Measurements from ENCODE around the gene CHIT1.

The CHIT1 gene

DNA sequence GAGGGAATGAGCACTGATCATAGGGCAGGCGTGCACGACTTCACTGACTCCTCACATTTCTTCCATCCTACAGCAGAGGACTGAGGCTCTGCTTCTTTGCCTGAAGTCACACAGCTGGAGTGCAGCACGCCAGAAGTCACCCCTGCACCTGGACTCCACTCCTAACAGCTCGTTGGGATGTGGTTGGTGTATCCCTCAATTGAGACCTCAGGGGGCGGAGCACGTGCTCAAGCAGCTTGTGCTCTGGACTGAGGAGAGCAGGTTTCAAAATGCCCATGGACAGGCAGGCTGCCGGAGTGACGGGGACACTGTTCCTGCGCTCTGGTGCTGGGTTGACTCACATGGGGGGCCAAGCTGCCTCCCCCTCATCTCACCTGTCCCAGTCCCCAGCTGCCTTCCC, 13.9 kb downstream of the CHIT1 start:
- DNase-seq, result no peak

- no peak for DNase-seq
These were observed 14.6 kb downstream of the CHIT1 start for GRCh38 chr1:203214871-203215270.

GRCh38 chr1:203213126-203213525, 16.3 kb downstream of the CHIT1 start:
- no peak for DNase-seq

DNA sequence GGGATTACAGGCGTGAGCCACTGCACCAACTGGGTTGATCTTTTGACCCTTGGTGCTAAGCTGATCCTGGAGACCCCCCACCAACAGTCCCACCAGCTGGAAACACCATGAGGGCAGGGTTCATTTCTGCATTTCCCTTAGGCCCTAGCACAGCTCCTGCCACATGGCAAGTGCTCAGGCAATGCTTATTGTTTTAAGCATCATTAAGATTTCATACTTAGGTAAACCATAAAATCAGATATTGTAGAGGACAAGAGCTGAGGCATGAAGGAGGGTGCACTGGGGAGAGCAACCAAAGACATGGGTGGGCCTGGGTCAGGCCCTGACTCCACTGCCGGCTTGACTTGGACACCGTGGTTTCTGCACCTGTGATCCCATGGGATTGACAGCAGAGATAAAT, 17.7 kb downstream of the CHIT1 start:
- no peak for DNase-seq

DNA sequence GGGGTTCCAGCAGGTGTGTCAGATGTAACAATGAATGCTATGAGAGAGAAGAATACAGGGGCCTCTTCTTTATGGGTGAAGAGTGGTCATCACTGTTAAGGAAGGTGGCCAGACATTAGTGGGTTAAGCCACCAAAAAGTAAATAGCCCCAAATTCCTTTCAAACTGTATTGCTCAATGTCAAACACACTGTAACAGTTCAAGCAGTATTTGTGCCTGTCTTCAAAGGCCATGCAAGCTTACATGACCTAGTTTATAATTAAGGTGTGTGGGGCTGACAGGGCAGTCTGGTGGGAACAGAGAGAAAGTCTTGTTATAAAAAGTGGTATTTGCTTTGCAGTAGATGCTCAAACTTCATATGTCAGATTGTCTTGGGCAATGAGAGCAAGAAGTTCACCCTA, 18.5 kb downstream of the CHIT1 start:
- DNase-seq, result no peak

DNA sequence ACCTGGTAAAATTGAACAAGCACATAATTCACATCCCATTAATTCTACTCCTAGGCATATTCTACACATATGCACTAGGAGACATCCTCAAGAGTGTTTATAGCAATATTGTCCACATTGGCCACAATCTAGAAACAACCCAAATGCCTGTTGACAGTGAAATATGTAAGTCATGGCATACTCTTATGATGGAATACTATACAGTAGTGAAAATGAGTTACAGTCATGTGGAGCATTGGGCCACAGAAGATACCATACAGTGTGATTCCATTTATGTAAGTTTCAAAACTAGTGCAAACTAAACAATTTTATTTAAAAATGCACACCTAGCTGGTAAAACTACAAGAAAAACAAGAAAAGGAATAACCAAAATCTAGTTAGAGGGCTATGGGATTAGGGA, 19.1 kb downstream of the CHIT1 start:
- DNase-seq, result no peak

DNA sequence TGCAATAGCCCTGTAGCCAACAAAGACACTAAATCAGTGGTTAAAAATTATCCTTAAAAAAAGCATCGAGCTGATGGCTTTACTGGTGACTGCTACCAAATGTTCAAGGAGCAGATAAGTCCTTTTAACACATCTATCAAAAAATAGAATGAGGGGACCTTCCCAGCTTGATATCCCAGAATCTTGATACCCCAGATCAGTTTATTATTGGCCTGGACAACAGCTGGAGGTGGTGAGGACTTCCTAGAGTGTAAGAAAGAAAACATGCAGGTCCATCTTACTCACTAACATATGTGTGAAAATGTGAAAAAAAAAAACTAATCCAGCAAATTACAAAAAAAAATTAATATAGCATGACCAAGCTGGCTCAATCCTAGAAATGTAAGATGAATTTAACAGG, 21.3 kb downstream of the CHIT1 start:
- no peak for DNase-seq

GRCh38 chr1:203207751-203208150, 21.7 kb downstream of the CHIT1 start:
- no peak for DNase-seq

DNA sequence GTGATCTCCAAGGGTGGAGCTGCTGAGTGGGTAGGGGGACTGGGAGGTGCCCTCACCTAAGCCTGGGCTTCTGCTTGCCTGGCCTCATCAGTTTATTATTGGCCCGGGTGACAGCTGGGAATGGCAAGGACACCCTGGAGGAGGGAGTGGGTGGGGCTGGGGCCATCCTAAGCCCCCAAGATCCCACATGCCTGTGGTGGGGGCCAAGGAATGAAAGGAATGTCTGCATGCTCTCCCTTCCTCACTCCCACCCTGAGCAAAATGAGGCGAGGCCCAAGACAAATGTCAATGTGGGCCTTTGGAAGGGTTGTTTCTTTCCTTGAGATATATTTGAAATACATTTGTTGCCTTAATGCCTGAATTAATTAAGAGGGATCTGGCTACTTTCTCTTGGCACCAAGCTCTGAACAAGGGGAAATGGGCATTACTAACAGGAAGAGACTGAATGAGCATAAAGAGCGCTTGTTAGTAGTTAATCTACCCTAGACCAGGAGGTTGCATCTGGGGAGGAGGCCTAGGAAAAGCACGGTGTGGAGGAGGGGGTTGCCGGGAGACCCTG, 23.3 kb downstream of the CHIT1 start:
- DNase-seq, result no peak

DNA sequence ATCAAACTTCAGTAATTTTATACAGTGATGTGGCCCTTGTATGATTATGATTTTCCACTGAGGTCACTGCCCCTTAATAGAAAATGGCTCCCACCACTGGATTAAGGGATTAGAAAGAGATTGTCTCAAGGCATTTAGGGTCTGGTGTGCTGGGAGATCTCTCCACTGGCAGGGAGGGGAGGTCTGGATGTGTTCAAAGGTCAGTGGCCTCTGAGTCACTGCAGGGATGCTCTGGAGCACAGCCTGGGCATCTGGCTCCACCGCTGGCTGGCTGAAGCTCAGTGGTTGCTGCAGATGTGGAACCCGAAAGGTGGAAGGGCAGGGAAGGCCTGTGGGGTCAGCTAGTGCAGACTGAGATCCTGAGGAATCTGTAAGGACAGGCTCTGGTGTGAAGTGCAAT, 24.7 kb downstream of the CHIT1 start:
- no peak for DNase-seq

GRCh38 chr1:203202431-203203245, 26.8 kb downstream of the CHIT1 start:
- DNase-seq, result no peak

GRCh38 chr1:203201516-203202205, 27.8 kb downstream of the CHIT1 start:
- no peak for DNase-seq

GRCh38 chr1:203200916-203201315, 28.6 kb downstream of the CHIT1 start:
- DNase-seq, result no peak

- no peak for DNase-seq
These were observed 29.5 kb downstream of the CHIT1 start for GRCh38 chr1:203199816-203200571.

DNA sequence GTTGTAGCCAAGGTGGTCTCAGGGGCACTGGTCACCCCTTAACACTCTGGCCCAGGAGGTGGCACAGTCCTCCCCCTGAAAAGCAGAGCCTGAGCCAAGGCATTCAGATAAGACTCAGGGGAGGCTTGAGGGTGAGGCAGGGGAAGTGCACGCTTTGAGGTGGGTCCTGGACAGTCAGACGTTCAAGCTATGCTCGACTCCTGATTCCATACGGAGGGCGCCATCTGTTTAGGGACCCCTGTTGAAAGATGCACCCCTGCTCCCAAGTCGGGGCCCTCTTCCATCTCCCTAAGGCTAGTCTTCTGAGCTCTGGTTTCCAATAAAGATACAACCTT, 30.0 kb downstream of the CHIT1 start:
- no peak for DNase-seq

GRCh38 chr1:203199002-203199401, 30.5 kb downstream of the CHIT1 start:
- no peak for DNase-seq

GRCh38 chr1:203197625-203198024, 31.8 kb downstream of the CHIT1 start:
- no peak for DNase-seq

- DNase-seq, result no peak
These were observed 33.1 kb downstream of the CHIT1 start for GRCh38 chr1:203196371-203196770.

DNA sequence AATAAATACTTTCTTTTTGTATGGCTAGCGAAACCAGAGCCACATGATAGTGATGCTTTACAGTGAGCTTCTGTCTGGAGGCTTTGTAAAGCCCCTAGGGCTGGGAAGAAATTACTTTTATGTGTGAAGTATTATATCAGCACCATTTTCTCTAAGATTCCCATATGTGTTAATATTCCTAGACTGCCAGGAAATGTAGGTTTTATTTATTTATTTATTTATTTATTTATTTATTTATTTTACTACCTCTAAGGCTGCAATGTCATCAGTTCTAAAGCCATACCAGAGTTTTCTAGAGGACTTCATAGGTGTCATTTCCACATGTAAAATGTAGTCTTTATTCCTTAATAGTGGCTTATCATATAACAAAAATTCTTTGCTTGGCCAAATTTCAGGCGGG, 38.5 kb downstream of the CHIT1 start:
- DNase-seq, result no peak

GRCh38 chr1:203189951-203190352, 39.5 kb downstream of the CHIT1 start:
- DNase-seq, result no peak

DNA sequence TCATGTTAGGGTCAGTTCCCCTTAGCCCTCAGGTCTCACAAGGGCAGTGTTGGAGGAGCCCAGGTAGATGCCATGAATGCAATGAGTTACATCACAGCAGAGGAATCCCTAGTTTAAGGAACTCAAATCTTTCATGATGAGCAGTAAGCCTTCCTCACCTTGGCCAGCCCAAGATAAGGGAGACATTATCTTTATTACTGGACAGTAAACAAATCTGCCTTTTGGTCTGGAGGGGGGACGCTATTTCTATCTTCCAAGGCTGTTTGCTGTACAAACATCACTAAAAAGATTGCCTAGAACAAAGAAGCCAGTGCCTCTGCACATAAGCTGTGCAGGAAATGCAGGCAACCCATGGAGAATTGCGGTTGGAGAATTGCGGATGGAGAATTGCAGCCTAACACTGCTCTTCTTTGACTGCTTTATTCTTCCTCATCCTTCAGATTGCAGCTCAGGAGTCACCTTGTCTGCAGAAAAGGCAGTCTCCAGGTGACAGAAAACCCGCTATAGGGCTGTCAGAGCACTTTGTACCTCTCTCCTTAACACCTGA, 40.7 kb downstream of the CHIT1 start:
- DNase-seq, result no peak

- no peak for DNase-seq
These were observed 41.7 kb downstream of the CHIT1 start for GRCh38 chr1:203187689-203188264.

DNA sequence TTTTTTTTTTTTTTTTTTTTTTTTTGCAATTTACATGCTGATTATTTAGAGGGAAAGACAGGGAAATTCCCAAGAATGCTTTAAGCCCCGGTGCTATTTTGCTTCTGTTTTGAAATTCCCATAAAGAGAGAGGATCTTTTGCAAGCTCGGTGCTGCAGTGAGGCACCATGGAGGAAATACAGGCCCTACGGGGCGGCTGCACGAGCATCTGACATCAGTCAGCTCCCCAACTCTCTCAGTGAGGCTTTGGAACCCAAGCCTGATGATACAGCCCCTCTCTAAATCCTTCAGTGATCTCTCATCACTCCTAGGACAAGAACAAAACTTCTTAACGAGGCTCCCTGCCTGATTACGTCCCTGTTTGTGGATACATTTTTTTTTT, 42.2 kb downstream of the CHIT1 start:
- no peak for DNase-seq

Measured in activated CD4-positive, alpha-beta T cell treated with anti-CD3 and anti-CD28 coated beads, Interleukin-2, amount 50 U/mL, for 16 hours (primary cell).